Endothelial cell (in vitro differentiated cells): ENCODE data around the gene PRPSAP2. TPM values are rescaled to one million over a fixed set of nuclear protein-coding genes. Genes with fewer than 3 reads are reported as not detected.
"Not testable (repeated sequence)": the region's sequence is repeated elsewhere in the genome, so short reads cannot be mapped to it uniquely, and the experiment has no call there.

Experiments
- DNase-seq: peaks from one replicate; pipeline ENCODE4 v3.0.0; 2021; ENCODE audit warnings: low spot score
- H3K27ac Mint-ChIP-seq: one replicate; pipeline ENCODE4 v1.8.0; 2021; ENCODE audit warnings: mixed read lengths, inconsistent platforms; ENCODE audit not compliant: unreplicated experiment
- H3K27me3 Mint-ChIP-seq: one replicate; pipeline ENCODE4 v1.8.0; 2021; ENCODE audit warnings: mild to moderate bottlenecking, moderate library complexity, mixed read lengths, inconsistent platforms; ENCODE audit not compliant: unreplicated experiment
- H3K36me3 Mint-ChIP-seq: one replicate; pipeline ENCODE4 v1.8.0; 2021; ENCODE audit warnings: mild to moderate bottlenecking, low read depth, mixed read lengths, inconsistent platforms; ENCODE audit not compliant: unreplicated experiment
- H3K4me1 Mint-ChIP-seq: one replicate; pipeline ENCODE4 v1.8.0; 2021; ENCODE audit warnings: mild to moderate bottlenecking, mixed read lengths, inconsistent platforms; ENCODE audit not compliant: unreplicated experiment
- H3K4me3 Mint-ChIP-seq: one replicate; pipeline ENCODE4 v1.8.0; 2021; ENCODE audit warnings: mild to moderate bottlenecking, mixed read lengths, inconsistent platforms; ENCODE audit not compliant: unreplicated experiment
- H3K9me3 Mint-ChIP-seq: one replicate; pipeline ENCODE4 v1.8.0; 2021; ENCODE audit warnings: mixed read lengths, inconsistent platforms; ENCODE audit not compliant: unreplicated experiment
- total RNA-seq: library from RNA; stranded (reverse); fragmentation: NEBNext Ultra II Directional; extraction: Animal tissue kit (Norgen Biotek cat#: 25700); gene quantifications from one replicate; pipeline ENCODE4 v1.2.1, GENCODE V29; 2021; ENCODE audit not compliant: unreplicated experiment
- TF ChIP-seq, protein P1 (sequence below): fragments of 200-600 bp; sonication (generic); IDR thresholded peaks from one replicate; pipeline ENCODE4 v1.5.0; 2021; ENCODE audit warnings: antibody characterized with exemption; ENCODE audit not compliant: unreplicated experiment

PRPSAP2 gene
- total RNA-seq, 1 donor from 2014 or later, result 32.4 TPM

DNA sequence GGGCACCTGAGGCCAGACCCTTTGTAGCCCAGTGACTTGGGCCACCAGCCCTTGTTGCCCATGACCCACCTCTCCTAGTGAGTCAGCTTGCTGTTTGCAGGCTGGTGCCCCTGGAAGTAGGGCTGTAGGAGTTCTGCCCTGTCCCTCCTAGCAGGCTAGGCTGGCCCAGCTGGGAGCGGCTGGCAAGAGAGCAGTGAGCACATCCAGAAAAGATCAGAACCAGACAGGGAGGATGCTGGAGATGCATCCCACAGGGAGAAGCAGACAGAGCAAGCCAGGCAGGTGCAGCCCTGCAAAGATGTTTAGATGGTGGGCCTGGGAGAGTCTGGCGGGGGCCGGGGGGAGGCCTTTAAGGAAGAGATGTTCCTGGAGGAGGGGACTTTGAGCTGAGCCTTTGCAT lies 96.4 kb downstream of the PRPSAP2 start:
- Mint-ChIP-seq H3K4me3 (no peak overlapping the region), H3K27ac (no peak overlapping the region), H3K4me1 (peaks cover 5% of the 10 kb centered on the region), H3K27me3 (no peaks in the 10 kb centered on the region), H3K9me3 (no peaks in the 10 kb centered on the region), H3K36me3 (no peaks in the 10 kb centered on the region)
- TF ChIP-seq, protein P1, sequence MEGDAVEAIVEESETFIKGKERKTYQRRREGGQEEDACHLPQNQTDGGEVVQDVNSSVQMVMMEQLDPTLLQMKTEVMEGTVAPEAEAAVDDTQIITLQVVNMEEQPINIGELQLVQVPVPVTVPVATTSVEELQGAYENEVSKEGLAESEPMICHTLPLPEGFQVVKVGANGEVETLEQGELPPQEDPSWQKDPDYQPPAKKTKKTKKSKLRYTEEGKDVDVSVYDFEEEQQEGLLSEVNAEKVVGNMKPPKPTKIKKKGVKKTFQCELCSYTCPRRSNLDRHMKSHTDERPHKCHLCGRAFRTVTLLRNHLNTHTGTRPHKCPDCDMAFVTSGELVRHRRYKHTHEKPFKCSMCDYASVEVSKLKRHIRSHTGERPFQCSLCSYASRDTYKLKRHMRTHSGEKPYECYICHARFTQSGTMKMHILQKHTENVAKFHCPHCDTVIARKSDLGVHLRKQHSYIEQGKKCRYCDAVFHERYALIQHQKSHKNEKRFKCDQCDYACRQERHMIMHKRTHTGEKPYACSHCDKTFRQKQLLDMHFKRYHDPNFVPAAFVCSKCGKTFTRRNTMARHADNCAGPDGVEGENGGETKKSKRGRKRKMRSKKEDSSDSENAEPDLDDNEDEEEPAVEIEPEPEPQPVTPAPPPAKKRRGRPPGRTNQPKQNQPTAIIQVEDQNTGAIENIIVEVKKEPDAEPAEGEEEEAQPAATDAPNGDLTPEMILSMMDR, result no peak
- DNase-seq, result no peak

DNA sequence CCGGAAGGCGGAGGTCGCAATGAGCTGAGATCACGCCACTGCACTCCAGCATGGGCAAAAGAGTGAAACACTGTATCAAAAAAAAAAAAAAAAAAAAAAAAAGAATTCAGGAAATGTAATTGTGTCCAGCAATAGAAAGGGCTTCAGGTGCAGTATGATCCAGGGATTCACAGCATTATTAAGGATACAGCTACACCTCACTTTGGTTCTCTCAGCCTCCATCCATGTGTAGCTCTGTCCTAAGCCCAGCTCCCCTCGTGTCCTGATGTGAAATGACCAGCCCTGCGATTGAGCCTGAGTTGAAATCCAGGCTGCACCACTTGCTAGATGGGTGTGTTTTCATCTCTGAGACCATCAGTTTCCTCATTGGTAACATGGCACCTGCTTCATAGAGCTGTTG lies 97.1 kb downstream of the PRPSAP2 start:
- TF ChIP-seq, protein P1, result no peak
- no peak for DNase-seq
- no peak overlapping the region for H3K4me3 Mint-ChIP-seq
- H3K4me1 Mint-ChIP-seq, result peaks cover 5% of the 10 kb centered on the region
- no peaks in the 10 kb centered on the region for H3K27me3 Mint-ChIP-seq
- H3K36me3 Mint-ChIP-seq, result no peaks in the 10 kb centered on the region
- no peaks in the 10 kb centered on the region for H3K9me3 Mint-ChIP-seq
- no peak overlapping the region for H3K27ac Mint-ChIP-seq

DNA sequence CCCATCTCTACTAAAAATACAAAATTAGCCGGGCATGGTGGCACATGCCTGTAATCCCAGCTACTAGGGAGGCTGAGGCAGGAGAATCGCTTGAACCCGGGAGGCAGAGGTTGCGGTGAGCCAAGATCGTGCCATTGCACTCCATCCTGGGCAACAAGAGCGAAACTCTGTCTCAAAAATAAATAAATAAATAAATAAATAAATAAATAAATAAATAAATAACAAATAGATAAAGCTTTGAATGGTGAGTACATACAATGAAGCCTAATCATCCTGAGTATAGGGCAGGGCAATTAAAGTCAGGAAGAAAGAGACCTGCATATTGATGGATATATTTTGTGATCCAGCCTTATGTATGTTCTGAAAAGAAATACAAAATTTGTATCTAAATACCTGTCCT lies 98.1 kb downstream of the PRPSAP2 start:
- H3K27me3 Mint-ChIP-seq, H3K27ac Mint-ChIP-seq, H3K4me3 Mint-ChIP-seq, H3K36me3 Mint-ChIP-seq, H3K4me1 Mint-ChIP-seq, H3K9me3 Mint-ChIP-seq, DNase-seq: not testable (repeated sequence)

DNA sequence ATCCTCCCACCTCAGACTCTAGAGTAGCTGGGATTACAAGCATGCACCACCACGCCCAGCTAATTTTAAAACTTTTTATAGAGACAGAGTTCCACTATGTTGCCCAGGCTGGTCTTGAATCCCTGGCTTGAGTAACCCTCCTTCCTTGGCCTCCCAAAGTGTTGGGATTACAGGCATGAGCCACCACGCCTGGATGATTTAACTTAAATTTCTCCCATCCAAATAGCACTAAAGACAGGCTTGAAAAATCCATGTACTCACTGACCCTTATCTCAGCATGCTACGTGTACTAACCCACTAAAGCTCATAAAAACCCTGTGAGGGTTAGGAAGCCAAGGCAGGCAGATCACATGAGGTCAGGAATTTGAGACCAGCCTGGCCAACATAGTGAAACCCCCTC lies 98.7 kb downstream of the PRPSAP2 start:
- H3K4me1 Mint-ChIP-seq, result no peaks in the 10 kb centered on the region
- no peak overlapping the region for H3K27ac Mint-ChIP-seq
- no peaks in the 10 kb centered on the region for H3K27me3 Mint-ChIP-seq
- no peak for DNase-seq
- TF ChIP-seq, protein P1, result no peak
- H3K9me3 Mint-ChIP-seq, result no peaks in the 10 kb centered on the region
- no peaks in the 10 kb centered on the region for H3K36me3 Mint-ChIP-seq
- H3K4me3 Mint-ChIP-seq, result no peak overlapping the region

DNA sequence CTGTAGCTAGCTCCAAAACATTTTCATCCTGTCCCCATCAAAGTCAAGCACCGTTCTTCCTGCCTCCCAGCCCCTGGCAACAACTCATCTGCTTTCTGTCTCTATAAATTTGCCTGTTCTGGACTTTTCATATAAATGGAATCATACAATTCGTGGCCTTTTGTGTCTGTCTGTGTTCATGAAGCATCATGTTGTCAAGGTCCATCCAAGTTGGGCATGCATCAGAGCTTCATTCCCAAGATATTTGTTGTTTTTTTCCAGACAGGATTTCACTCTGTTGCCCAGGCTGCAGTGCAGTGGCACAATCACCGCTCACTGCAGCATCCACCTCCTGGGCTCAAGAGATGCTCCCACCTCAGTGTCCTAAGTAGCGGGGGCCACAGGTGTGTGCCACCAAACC lies 99.9 kb downstream of the PRPSAP2 start:
- DNase-seq, result no peak
- H3K4me1 Mint-ChIP-seq, result peaks cover 9% of the 10 kb centered on the region
- no peaks in the 10 kb centered on the region for H3K9me3 Mint-ChIP-seq
- TF ChIP-seq, protein P1, result no peak
- H3K36me3 Mint-ChIP-seq, result peaks cover 3% of the 10 kb centered on the region
- H3K4me3 Mint-ChIP-seq, result no peak overlapping the region
- peaks cover 2% of the 10 kb centered on the region for H3K27me3 Mint-ChIP-seq
- H3K27ac Mint-ChIP-seq, result no peak overlapping the region

DNA sequence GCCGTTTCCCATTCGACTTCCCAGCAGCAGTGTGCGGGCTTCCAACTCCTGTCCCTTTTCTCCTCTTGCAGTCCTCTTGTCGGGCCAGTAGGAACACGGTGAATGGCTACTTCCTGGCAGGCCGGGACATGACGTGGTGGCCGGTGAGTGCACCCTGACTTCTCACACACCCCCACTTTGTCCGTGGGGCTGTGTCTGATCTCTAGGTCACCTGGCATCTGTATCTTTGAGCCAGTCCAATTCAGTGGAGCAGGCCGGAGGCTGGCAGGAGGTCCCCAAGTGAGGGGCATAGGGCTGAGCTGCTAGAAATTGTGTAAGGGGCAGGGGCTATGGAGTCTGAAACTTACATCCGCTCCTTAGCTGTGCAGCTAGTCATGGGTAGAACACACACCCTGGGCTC lies 100.7 kb downstream of the PRPSAP2 start:
- no peak overlapping the region for H3K4me3 Mint-ChIP-seq
- peaks cover 3% of the 10 kb centered on the region for H3K36me3 Mint-ChIP-seq

More for the DNA sequence above, 100.7 kb downstream of the PRPSAP2 start:
- Mint-ChIP-seq H3K4me1 (peaks cover 9% of the 10 kb centered on the region), H3K27me3 (peaks cover 2% of the 10 kb centered on the region), H3K27ac (no peak overlapping the region), H3K9me3 (no peaks in the 10 kb centered on the region)
- TF ChIP-seq, protein P1, result no peak
- DNase-seq, result no peak
